DMS153 treated with DMSO at 0.1 percent for 48 hours (cell line): ENCODE data around the gene AQP5.
"Not testable (repeated sequence)": the region's sequence is repeated elsewhere in the genome, so short reads cannot be mapped to it uniquely, and the experiment has no call there.

ENCODE experiments used
- DNase-seq: peaks from one replicate; lab custom pipeline; 2025; ENCODE audit not compliant: unreplicated experiment; lab: John Stamatoyannopoulos, UW

AQP5 gene

GRCh38 chr12:49979016-49979586 is 17.4 kb downstream of the AQP5 start:
- DNase-seq: no peak

- no peak for DNase-seq
Observed at GRCh38 chr12:49979791-49980190, 18.1 kb downstream of the AQP5 start.

GRCh38 chr12:49980501-49981349 is 19.1 kb downstream of the AQP5 start:
- no peak for DNase-seq

GRCh38 chr12:49982246-49983087 is 20.8 kb downstream of the AQP5 start:
- DNase-seq: no peak

- no peak for DNase-seq
Observed at GRCh38 chr12:49983892-49984291, 22.2 kb downstream of the AQP5 start.

- DNase-seq: no peak
Observed at GRCh38 chr12:49984476-49985359, 23.0 kb downstream of the AQP5 start.

GRCh38 chr12:49985981-49986380 is 24.3 kb downstream of the AQP5 start:
- DNase-seq: no peak

GRCh38 chr12:49986476-49986875 is 24.8 kb downstream of the AQP5 start:
- DNase-seq: not testable (repeated sequence)

- DNase-seq: no peak
Observed at GRCh38 chr12:49987625-49988303, 26.1 kb downstream of the AQP5 start.

- not testable (repeated sequence) for DNase-seq
Observed at GRCh38 chr12:49989400-49989799, 27.7 kb downstream of the AQP5 start.

- no peak for DNase-seq
Observed at GRCh38 chr12:49990273-49990672, 28.6 kb downstream of the AQP5 start.

- no peak for DNase-seq
Observed at GRCh38 chr12:49998453-49998852, 36.8 kb downstream of the AQP5 start.

- DNase-seq: no peak
Observed at GRCh38 chr12:50003595-50003994, 41.9 kb downstream of the AQP5 start.

GRCh38 chr12:50004696-50005095 is 43.0 kb downstream of the AQP5 start:
- no peak for DNase-seq

GRCh38 chr12:50005175-50005574 is 43.5 kb downstream of the AQP5 start:
- no peak for DNase-seq

- no peak for DNase-seq
Observed at GRCh38 chr12:50006280-50006679, 44.6 kb downstream of the AQP5 start.

GRCh38 chr12:50006754-50007442 is 45.2 kb downstream of the AQP5 start:
- DNase-seq: no peak

- no peak for DNase-seq
Observed at GRCh38 chr12:50013361-50014147, 51.9 kb downstream of the AQP5 start.

GRCh38 chr12:50014342-50014741 is 52.7 kb downstream of the AQP5 start:
- no peak for DNase-seq
